ENCODE measurements around the gene MDC1. TPM values are rescaled to one million over a fixed set of nuclear protein-coding genes. Genes with fewer than 3 reads are reported as not detected.

Gene MDC1
- total RNA-seq, 1 experiment from 2014 or later: 77.6 TPM

- Mint-ChIP-seq H3K27me3 (ENCODE audit: low read depth) (peaks cover 5% of the 10 kb centered on the region; the same call in 1 of the 2 replicates), H3K4me3 (no peak overlapping the region; a peak in 1 of 5 replicates), H3K9me3 (no peaks in the 10 kb centered on the region), H3K27ac (peak overlapping the region; percentile 32 to 78 (median 73); a peak in 4 of 7 replicates), H3K4me1 (peaks cover 14 to 23% of the 10 kb centered on the region in 2 experiments), H3K36me3 (ENCODE audit: insufficient read depth in 1 of 3, low read depth in 3 of 3) (peaks cover 35 to 80% (median 50%) of the 10 kb centered on the region in 3 experiments)
- no peak overlapping the region for H2BK120ac ChIP-seq (ENCODE audit: low read depth, low read length, poor library complexity, severe bottlenecking)
- no peak overlapping the region for H4K91ac ChIP-seq (ENCODE audit: insufficient read length, low read depth, low read length)
- TF ChIP-seq CTCF (conservative IDR thresholded peaks at IDR 0.05): no peak; the same call in 2 of the 3 replicates
- H2AK5ac ChIP-seq (ENCODE audit: insufficient read length, low read length): no peak overlapping the region
- H4K8ac ChIP-seq (replicated peaks; ENCODE audit: insufficient read length, low read depth, low read length): no peak overlapping the region
- H3T11ph ChIP-seq (ENCODE audit: low read length): no peak overlapping the region
- no peaks in the 10 kb centered on the region for H3K27me3 ChIP-seq (ENCODE audit: insufficient read depth, low read length)
- no peak overlapping the region for H3K4me2 ChIP-seq (ENCODE audit: insufficient read depth, insufficient read length, low read length)
- H3K9ac ChIP-seq (ENCODE audit: extremely low read depth, insufficient read length, low read length): no peak overlapping the region
- H2BK20ac ChIP-seq (ENCODE audit: low read depth, low read length, poor library complexity, severe bottlenecking): no peak overlapping the region
- H3K18ac ChIP-seq (ENCODE audit: insufficient read length, low read depth, low read length): no peak overlapping the region
- H3K23me2 ChIP-seq (ENCODE audit: insufficient read length, low read depth, low read length, poor library complexity, severe bottlenecking): no peaks in the 10 kb centered on the region
- H2BK5ac ChIP-seq (ENCODE audit: insufficient read length, low read length): no peak overlapping the region
- no peak overlapping the region for H3K56ac ChIP-seq (ENCODE audit: insufficient read length, low read depth, low read length)
- no peak overlapping the region for H4K5ac ChIP-seq (ENCODE audit: insufficient read length, low read depth, low read length)
- no peaks in the 10 kb centered on the region for H4K20me1 ChIP-seq (ENCODE audit: control insufficient read depth, insufficient read depth, insufficient read length)
- H3K9me3 ChIP-seq (ENCODE audit: control insufficient read depth, low read depth, low read length): no peaks in the 10 kb centered on the region
- H3K4me1 ChIP-seq (ENCODE audit: insufficient read depth, low read length): no peaks in the 10 kb centered on the region
- no peak overlapping the region for H2BK15ac ChIP-seq (ENCODE audit: low read depth, low read length)
- no peak overlapping the region for H3K27ac ChIP-seq (ENCODE audit: insufficient read length, low read depth, low read length)
- H2BK12ac ChIP-seq (ENCODE audit: insufficient read length, low read depth, low read length): no peak overlapping the region
- no peak overlapping the region for H3K23ac ChIP-seq (ENCODE audit: insufficient read length, low read depth, low read length)
- no peaks in the 10 kb centered on the region; the same call in 1 of the 2 replicates for H3K79me2 ChIP-seq (ENCODE audit: insufficient read depth, low read length)
- H3K14ac ChIP-seq (ENCODE audit: insufficient read depth, low read length): no peak overlapping the region
- H3K79me1 ChIP-seq (ENCODE audit: insufficient read depth, low read depth, low read length, poor library complexity, severe bottlenecking): no peaks in the 10 kb centered on the region
- no peak overlapping the region for H3K4ac ChIP-seq (ENCODE audit: low read depth, low read length)
- H2AFZ ChIP-seq (ENCODE audit: low read length): no peak overlapping the region
- no peak for DNase-seq
- no CpG with 5 or more reads among the region's 7 CpGs for WGBS (ENCODE audit: extremely low coverage, insufficient read length, low lambda C conversion rate)
Observed at GRCh38 chr6:30727920-30728553, 11.0 kb upstream of the MDC1 start.

All from H9 (cell line).